Measurements from ENCODE around the gene ATP9B.

DNA sequence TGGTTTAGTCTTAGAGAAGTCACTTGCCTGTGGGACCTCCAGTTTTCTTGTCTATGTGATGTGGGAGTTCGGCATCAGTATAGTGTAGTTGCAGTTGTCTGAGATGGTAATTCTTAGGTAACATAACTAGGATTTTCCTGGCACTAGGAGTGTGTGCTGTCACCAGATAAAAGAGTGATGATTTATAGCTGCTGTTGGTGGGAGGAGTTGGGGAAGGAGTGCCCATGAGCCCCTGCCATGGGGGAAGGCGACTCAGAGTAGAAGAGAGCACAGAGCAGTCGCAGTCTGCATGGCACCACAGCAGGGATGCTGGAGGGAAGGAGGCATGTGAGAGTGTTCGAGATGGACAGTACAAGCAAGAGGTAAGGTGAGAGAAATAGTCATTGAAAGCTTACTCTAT is 38.7 kb downstream of the ATP9B start:
- TF ChIP-seq, protein P1, sequence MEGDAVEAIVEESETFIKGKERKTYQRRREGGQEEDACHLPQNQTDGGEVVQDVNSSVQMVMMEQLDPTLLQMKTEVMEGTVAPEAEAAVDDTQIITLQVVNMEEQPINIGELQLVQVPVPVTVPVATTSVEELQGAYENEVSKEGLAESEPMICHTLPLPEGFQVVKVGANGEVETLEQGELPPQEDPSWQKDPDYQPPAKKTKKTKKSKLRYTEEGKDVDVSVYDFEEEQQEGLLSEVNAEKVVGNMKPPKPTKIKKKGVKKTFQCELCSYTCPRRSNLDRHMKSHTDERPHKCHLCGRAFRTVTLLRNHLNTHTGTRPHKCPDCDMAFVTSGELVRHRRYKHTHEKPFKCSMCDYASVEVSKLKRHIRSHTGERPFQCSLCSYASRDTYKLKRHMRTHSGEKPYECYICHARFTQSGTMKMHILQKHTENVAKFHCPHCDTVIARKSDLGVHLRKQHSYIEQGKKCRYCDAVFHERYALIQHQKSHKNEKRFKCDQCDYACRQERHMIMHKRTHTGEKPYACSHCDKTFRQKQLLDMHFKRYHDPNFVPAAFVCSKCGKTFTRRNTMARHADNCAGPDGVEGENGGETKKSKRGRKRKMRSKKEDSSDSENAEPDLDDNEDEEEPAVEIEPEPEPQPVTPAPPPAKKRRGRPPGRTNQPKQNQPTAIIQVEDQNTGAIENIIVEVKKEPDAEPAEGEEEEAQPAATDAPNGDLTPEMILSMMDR (conservative IDR thresholded peaks at IDR 0.05; ENCODE audit: low read length) = no peak
- TF ChIP-seq EZH2phosphoT487 (IDR thresholded peaks at IDR 0.05; ENCODE audit: borderline replicate concordance) = no peak

Measured in Loucy (cell line).